Body of pancreas (tissue), 4 donors: ENCODE results near the gene IDH3G.

Source experiments
- CTCF ChIP-seq, 7 experiments: fragments of 450-650 bp in 4 of 7; fragments of 200-600 bp in 3 of 7; sonication (generic) in 3 of 7; IDR thresholded peaks; one replicate each; pipeline ENCODE4 v1.5.1; 2016 to 2019; ENCODE audit warnings: antibody characterized with exemption in 7 of 7
- POLR2A ChIP-seq, 3 donors: fragments of 450-650 bp; IDR thresholded peaks; one replicate each; pipeline ENCODE4 v1.6.1; 2016; ENCODE audit warnings: antibody characterized with exemption in 3 of 3, mild to moderate bottlenecking in 2 of 3

GRCh38 chrX:153773741-153774575 lies 20.2 kb downstream of the IDH3G start:
- TF ChIP-seq CTCF (IDR thresholded peaks at IDR 0.05) (no peak), POLR2A (IDR thresholded peaks at IDR 0.05) (no peak)
